GM20000 (cell line): ENCODE measurements around the gene RND1.
"Not testable (repeated sequence)": the region's sequence is repeated elsewhere in the genome, so short reads cannot be mapped to it uniquely, and the experiment has no call there.

Experiments
- DNase-seq: peaks from one replicate; pipeline ENCODE4 v3.0.0; 2012; ENCODE audit warnings: low spot score
- CTCF ChIP-seq: IDR thresholded peaks from 2 replicates; pipeline ENCODE4 v1.5.1; 2012; ENCODE audit warnings: mild to moderate bottlenecking, control low read depth; ENCODE audit errors: extremely low read depth, missing control alignments

Gene RND1

GRCh38 chr12:48854488-48854887 lies 11.2 kb downstream of the RND1 start:
- no peak for DNase-seq

GRCh38 chr12:48852734-48853688 lies 12.7 kb downstream of the RND1 start:
- TF ChIP-seq CTCF: peak; percentile 48
- DNase-seq: peak; percentile 80

More at GRCh38 chr12:48854488-48854887, 11.2 kb downstream of the RND1 start:
- TF ChIP-seq CTCF: no peak

GRCh38 chr12:48851883-48852733 lies 13.6 kb downstream of the RND1 start, which contains the start of gene DDX23:
DDX23 (minus strand) TSS chr12:48852163; CDS start chr12:48845782, 6,381 bp downstream.
- TF ChIP-seq CTCF: no peak

GRCh38 chr12:48842021-48842420 lies 23.6 kb downstream of the RND1 start:
- DNase-seq: not testable (repeated sequence)

More at GRCh38 chr12:48851883-48852733, 13.6 kb downstream of the RND1 start, which contains the start of gene DDX23:
- peak; percentile 95 for DNase-seq

- no peak for TF ChIP-seq CTCF
- DNase-seq: no peak
These were observed 27.6 kb downstream of the RND1 start for GRCh38 chr12:48838048-48838447.

- DNase-seq: no peak
- TF ChIP-seq CTCF: no peak
These were observed 33.2 kb downstream of the RND1 start for GRCh38 chr12:48832321-48833060.

- TF ChIP-seq CTCF: no peak
- no peak for DNase-seq
These were observed 34.4 kb downstream of the RND1 start for GRCh38 chr12:48831257-48831656.
